ENCODE data around the gene NMUR1.
"Not testable (repeated sequence)": the region's sequence is repeated elsewhere in the genome, so short reads cannot be mapped to it uniquely, and the experiment has no call there.

Gene NMUR1, protein sequence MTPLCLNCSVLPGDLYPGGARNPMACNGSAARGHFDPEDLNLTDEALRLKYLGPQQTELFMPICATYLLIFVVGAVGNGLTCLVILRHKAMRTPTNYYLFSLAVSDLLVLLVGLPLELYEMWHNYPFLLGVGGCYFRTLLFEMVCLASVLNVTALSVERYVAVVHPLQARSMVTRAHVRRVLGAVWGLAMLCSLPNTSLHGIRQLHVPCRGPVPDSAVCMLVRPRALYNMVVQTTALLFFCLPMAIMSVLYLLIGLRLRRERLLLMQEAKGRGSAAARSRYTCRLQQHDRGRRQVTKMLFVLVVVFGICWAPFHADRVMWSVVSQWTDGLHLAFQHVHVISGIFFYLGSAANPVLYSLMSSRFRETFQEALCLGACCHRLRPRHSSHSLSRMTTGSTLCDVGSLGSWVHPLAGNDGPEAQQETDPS

DNA sequence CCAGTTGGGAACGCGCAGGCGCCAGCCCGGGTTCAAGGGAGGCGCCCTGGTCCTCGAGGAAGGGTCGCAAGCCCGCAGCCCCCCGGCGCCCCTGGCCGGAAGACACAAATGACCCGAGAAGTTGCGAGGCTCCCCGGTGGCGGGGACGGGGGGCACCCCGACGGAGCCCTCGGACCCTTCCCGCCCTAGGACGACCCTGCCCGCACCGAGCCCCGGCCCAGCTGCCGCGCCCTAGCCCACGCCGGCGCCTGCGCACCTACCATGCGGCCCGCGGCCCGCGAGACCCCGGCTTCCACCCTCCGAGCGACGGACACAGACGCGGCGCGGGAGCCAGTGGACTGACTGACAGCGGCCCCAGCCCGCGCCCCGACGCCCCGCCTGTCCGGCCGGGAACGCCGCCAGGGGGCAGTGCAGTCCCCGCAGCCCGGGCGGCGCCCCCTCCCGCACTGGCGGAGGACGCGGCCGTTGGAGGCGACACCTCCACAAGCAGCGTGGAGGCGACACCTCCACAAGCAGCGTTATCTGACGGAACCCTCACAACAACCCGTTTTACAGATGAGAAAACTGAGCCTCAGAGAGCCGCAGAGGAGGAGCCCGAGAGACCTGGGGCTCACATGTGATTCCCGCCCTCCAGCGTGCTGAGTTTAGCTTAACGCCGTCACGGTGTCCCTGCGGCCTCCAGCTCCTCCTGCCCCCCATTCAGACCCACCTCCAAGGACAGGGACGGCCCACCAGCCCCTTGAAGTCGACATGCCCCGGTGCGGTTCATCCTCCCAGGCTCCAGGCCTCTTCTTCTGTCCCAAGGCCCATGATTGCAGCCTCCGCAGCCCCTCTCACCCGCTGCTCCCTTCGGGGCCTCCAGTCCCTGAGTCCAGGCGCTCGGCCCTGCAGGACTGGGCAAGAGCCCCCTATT, at the start of gene NMUR1:
TSS of gene NMUR1 (minus strand) at position 347 of the 913 bp plus-strand sequence. CDS start at position 263, 84 bp downstream.
- TF ChIP-seq, protein P1, sequence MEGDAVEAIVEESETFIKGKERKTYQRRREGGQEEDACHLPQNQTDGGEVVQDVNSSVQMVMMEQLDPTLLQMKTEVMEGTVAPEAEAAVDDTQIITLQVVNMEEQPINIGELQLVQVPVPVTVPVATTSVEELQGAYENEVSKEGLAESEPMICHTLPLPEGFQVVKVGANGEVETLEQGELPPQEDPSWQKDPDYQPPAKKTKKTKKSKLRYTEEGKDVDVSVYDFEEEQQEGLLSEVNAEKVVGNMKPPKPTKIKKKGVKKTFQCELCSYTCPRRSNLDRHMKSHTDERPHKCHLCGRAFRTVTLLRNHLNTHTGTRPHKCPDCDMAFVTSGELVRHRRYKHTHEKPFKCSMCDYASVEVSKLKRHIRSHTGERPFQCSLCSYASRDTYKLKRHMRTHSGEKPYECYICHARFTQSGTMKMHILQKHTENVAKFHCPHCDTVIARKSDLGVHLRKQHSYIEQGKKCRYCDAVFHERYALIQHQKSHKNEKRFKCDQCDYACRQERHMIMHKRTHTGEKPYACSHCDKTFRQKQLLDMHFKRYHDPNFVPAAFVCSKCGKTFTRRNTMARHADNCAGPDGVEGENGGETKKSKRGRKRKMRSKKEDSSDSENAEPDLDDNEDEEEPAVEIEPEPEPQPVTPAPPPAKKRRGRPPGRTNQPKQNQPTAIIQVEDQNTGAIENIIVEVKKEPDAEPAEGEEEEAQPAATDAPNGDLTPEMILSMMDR (IDR thresholded peaks at IDR 0.05; ENCODE audit: insufficient read depth, missing control alignments): peak; percentile 55
- FAIRE-seq (no peak), DNase-seq (ENCODE audit: insufficient read length, low spot score) (no peak)

DNA sequence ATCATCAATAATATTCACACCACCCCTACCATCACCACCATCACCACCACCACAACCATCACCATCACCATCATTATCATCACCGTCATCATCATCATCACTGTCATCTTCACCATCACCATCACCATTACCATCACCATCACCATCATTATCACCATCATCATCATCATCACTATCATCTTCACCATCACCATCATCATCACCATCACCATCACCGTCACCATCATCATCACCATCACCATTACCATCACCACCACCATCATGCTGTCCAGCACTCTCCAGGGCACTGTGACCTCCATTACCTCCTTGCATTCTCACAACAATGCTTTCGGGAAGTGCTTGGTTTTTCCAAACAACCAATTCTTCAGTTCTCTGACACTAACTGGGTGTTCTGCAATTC, 49.3 kb upstream of the NMUR1 start:
- TF ChIP-seq, protein P1 (IDR thresholded peaks at IDR 0.05; ENCODE audit: insufficient read depth, missing control alignments): no peak
- FAIRE-seq (peak; percentile 82), DNase-seq (ENCODE audit: insufficient read length, low spot score) (no peak)

DNA sequence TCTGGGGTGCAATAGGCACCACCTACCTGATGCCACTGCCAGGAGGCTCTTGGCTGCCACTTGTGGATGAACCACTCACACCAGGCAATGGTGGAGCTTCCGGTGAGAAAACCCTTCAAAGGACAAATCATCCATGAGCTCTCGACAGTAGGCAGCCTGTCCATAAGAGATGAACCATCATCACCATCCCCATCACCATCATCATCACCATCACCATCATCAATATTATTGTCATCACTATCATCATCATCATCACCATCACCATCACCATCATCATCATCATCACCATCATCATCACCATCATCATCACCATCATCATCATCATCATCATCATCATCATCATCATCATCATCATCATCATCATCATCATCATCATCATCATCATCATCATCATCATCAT, 48.4 kb upstream of the NMUR1 start:
- not testable (repeated sequence) for FAIRE-seq; DNase-seq (ENCODE audit: insufficient read length, low spot score)

DNA sequence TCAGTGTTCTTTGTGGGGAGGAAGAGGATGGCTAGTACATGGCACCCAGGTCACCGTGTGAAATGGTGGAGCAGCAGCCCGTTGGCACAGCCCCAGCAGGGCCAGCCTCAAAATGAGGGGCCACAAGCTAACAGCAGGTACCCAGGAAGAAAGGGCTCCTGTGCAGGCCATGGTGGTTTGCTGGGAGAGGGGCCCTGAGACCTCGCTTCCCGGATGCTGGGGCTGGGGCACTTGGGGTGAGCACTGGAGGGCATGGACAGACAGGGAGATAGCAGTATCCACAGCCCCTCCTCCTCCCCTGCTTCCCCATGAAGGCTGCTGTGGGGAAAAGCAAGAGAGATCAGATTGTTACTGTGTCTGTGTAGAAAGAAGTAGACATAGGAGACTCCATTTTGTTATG, 46.2 kb upstream of the NMUR1 start:
- no peak for FAIRE-seq
- TF ChIP-seq, protein P1 (IDR thresholded peaks at IDR 0.05; ENCODE audit: insufficient read depth, missing control alignments): no peak
- DNase-seq (ENCODE audit: insufficient read length, low spot score): no peak

DNA sequence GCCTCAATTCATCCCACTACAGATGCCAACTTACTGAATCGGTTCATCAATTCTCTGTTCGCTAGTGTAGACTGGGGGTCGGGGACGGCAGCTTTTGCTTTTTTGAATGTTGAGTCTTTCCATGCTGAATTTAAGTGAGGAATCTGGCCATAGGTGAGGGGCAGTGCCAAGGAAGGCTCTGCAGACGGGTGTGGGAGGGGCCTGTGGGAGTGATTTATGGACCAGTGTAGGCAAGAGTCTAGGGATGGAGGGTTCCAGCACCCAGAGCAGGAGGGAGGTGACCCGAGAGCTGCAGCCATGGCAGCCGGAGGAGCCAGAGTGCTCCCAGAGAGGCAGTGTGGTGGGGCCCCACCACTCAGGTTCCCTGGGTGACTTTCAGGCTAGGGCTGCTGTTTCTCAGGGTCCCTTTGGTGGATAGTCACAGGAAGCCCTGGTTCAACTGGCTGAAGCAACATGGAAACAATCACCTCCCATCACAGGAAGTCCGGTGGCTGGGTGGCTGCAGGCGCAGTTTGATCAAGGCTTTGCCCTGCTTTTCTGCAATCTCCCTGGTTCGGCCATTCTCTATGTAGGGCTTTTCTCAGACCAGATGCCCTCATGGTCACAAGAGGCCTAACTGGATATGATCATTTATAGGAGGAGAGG, 45.5 kb upstream of the NMUR1 start:
- TF ChIP-seq, protein P1 (IDR thresholded peaks at IDR 0.05; ENCODE audit: insufficient read depth, missing control alignments): no peak
- FAIRE-seq (no peak), DNase-seq (ENCODE audit: insufficient read length, low spot score) (no peak)

DNA sequence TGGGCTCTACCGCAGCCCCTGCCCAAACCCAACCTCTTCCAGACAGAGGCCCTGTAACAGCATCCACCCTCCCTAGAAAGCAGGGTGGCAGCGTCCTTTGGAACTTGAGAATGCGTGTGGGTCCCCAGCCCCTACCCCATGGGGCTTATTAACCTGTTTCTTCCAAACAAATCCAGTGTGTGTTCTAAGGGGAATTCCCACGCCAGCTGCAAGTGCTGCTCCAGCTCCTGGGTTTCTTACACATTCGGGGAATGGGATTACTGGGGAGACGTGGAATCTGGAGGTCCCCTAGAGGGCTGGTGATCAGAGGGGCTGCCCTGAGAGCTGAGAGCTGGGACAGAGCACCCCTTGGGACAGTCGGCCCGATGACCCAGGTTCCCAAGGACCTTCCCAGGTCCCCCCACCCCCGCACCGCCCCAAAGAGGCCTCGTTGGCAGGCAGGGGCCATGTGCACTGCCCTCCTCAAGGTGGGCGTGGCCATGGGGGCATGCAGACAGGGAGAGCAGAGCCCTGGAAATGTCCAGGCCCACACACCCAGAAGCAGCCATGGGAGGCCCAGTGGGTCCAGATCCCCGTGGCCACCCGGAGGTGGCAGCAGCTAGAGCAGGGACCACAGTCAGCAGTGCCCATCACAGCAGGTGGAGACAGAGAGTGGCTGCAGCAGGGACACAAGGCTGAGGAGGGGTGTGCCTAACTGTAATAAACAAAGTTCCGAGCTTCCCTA, 43.6 kb upstream of the NMUR1 start:
- TF ChIP-seq, protein P1 (IDR thresholded peaks at IDR 0.05; ENCODE audit: insufficient read depth, missing control alignments): no peak
- DNase-seq (ENCODE audit: insufficient read length, low spot score): no peak
- FAIRE-seq: no peak

DNA sequence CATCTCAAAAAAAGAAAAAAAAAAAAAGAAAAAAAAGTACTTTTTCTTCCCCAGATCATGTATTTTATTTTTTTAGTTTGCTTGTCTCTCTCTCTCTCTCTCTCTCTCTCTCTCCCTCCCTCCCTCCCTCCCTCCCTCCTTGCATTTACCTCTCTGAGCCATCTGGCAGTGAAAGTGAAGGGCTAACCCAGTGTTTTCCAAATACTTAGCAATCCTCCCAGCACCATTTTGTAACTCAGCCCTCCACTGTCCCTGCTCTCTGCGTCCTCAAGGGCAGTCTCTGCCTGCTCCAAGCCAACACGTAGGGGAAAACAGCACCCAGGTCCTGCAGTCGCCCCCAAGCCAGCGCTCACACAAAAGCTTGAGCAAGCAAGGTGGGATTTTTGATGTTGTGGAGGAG, 42.9 kb upstream of the NMUR1 start:
- DNase-seq (ENCODE audit: insufficient read length, low spot score) (no peak), FAIRE-seq (no peak)
- TF ChIP-seq, protein P1 (IDR thresholded peaks at IDR 0.05; ENCODE audit: insufficient read depth, missing control alignments): no peak
